Measurements from ENCODE around the gene FBXL2. TPM values are rescaled to one million over a fixed set of nuclear protein-coding genes. Genes with fewer than 3 reads are reported as not detected.

Gene FBXL2
- total RNA-seq, 6 experiments from 2014 or later: 8.1 to 12.2 (median 10.3) TPM

DNA sequence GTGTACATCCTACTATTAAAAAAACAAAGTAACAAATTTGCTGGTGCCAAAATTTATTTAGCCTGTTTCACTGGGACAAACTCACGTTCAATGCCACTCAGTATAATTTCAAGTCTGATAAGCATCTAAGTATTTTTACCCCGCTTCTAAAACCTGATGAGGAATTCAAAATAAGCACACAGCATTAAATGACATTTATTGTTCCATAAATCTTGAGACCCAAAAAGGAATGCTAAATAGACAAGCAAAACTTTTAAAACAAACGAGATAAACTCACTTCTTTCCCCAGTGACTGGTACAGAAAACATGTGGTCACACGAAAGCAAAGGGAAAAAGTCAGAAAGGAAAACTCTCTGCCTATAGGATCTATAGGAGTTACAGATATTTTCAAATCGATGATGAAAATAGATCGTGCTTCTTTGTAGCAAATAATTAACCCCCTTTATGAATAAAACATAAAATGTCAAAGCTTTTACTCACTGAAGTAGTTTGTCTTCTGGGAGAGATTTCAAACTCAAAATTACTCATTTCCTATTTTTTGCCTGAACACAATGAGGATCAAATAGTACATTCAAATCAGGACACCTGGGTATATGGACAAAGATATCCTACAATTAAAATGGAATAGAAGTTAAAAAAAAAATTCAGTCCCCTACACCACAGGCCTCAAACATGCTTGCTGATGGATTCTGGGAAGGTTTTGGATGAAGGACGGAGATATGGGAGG is 111.3 kb downstream of the FBXL2 start:
- Mint-ChIP-seq H3K4me3 (peak overlapping the region; percentile 25), H3K9me3 (no peaks in the 10 kb centered on the region), H3K4me1 (ENCODE audit: low read depth) (peaks cover 72% of the 10 kb centered on the region), H3K27ac (peak overlapping the region; percentile 54), H3K36me3 (ENCODE audit: low read depth) (peaks cover 59% of the 10 kb centered on the region), H3K27me3 (ENCODE audit: insufficient read depth) (peaks cover 4% of the 10 kb centered on the region)
- TF ChIP-seq, protein P1, sequence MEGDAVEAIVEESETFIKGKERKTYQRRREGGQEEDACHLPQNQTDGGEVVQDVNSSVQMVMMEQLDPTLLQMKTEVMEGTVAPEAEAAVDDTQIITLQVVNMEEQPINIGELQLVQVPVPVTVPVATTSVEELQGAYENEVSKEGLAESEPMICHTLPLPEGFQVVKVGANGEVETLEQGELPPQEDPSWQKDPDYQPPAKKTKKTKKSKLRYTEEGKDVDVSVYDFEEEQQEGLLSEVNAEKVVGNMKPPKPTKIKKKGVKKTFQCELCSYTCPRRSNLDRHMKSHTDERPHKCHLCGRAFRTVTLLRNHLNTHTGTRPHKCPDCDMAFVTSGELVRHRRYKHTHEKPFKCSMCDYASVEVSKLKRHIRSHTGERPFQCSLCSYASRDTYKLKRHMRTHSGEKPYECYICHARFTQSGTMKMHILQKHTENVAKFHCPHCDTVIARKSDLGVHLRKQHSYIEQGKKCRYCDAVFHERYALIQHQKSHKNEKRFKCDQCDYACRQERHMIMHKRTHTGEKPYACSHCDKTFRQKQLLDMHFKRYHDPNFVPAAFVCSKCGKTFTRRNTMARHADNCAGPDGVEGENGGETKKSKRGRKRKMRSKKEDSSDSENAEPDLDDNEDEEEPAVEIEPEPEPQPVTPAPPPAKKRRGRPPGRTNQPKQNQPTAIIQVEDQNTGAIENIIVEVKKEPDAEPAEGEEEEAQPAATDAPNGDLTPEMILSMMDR (IDR thresholded peaks at IDR 0.05): no peak
- DNase-seq: no peak

DNA sequence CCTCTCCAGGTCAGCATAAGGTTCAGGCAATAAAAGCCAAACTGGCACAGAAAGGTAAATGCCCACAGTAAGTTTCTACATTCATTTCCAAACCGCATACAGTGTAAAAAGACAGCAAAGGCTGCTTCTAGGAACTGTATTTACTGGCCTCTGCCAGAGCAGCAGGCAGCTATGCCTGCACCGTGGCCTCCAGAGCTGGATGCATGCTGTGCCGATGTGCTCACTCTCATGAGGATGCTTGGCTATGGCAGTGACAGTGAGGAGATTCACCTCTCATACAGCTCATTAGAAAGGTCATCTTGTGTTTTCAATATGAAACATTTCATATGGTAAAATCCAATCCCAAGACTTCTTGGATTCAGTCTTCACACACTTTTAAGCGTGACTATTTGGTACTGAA is 112.7 kb downstream of the FBXL2 start:
- Mint-ChIP-seq H3K27ac (0 out of 2 replicates have a peak overlapping the region, but pooled peaks have one; percentile 2), H3K36me3 (ENCODE audit: low read depth) (peaks cover 60% of the 10 kb centered on the region), H3K27me3 (ENCODE audit: insufficient read depth) (peaks cover 4% of the 10 kb centered on the region), H3K4me1 (ENCODE audit: low read depth) (peaks cover 79% of the 10 kb centered on the region), H3K9me3 (no peaks in the 10 kb centered on the region), H3K4me3 (no peak overlapping the region)
- TF ChIP-seq, protein P1 (IDR thresholded peaks at IDR 0.05): no peak
- no peak for DNase-seq

DNA sequence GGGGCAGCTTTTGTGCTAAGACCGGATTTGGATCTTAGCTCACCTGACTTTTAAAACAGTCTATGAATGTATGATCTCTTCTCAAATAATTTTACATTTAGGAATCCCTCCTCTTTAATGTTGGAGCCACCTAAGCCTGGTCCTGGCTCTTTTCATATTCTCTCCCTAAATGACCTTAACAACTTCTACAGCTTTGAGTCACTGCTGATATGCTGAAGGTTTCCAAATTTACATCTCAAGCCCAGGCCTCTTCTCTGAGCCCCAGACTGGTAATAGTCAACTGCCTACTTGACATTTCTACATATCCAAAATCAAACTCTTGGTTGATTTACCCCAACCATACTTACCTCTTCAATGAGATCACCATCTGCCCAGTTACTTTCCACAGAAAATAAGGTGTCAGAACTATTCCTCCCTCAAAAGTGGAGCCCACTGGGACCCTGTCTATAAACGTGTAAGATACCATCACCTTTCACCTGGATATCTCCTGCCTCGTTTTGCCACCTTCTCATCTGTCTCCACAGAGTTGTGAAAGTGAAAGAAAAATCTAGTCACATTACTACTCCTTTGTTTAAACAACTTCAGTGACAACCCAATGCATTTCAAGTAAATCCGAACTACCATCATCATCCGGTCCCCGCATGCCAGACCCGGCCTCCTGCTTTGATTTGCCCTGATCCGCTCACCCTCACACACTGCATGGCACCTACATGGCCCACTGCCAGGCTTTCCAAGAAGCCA is 114.2 kb downstream of the FBXL2 start:
- H3K27me3 Mint-ChIP-seq (ENCODE audit: insufficient read depth): peaks cover 4% of the 10 kb centered on the region

DNA sequence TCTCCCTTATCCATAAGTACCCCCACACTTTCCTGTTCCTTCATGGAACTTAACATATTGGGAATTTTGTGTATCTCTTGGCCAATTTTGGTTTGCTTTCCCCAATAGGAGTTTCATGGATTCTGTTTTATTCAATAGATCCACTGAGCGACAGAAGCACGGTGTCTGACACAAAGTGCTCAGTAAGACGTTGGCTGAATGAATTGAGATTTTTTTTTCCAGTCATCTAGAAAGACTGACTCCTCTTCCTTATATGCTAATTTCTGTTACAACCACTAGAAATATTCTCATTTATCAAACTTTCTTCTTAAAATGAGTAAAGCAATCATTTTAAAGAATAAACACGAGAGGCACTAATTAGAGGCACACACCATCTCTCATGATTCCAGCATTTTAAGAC is 114.9 kb downstream of the FBXL2 start:
- Mint-ChIP-seq H3K36me3 (ENCODE audit: low read depth) (peaks cover 67% of the 10 kb centered on the region), H3K4me3 (peak overlapping the region; percentile 68), H3K27ac (peak overlapping the region; percentile 94), H3K4me1 (ENCODE audit: low read depth) (peaks cover 73% of the 10 kb centered on the region), H3K9me3 (no peaks in the 10 kb centered on the region), H3K27me3 (ENCODE audit: insufficient read depth) (peaks cover 4% of the 10 kb centered on the region)
- DNase-seq: no peak
- TF ChIP-seq, protein P1 (IDR thresholded peaks at IDR 0.05): no peak

More for the DNA sequence above, 114.2 kb downstream of the FBXL2 start:
- peak overlapping the region; percentile 15; the same call in 1 of the 2 replicates for H3K4me3 Mint-ChIP-seq
- H3K9me3 Mint-ChIP-seq: no peaks in the 10 kb centered on the region
- H3K36me3 Mint-ChIP-seq (ENCODE audit: low read depth): peaks cover 67% of the 10 kb centered on the region
- H3K27ac Mint-ChIP-seq: peak overlapping the region; percentile 94
- DNase-seq: no peak
- TF ChIP-seq, protein P1 (IDR thresholded peaks at IDR 0.05): no peak
- H3K4me1 Mint-ChIP-seq (ENCODE audit: low read depth): peaks cover 79% of the 10 kb centered on the region

DNA sequence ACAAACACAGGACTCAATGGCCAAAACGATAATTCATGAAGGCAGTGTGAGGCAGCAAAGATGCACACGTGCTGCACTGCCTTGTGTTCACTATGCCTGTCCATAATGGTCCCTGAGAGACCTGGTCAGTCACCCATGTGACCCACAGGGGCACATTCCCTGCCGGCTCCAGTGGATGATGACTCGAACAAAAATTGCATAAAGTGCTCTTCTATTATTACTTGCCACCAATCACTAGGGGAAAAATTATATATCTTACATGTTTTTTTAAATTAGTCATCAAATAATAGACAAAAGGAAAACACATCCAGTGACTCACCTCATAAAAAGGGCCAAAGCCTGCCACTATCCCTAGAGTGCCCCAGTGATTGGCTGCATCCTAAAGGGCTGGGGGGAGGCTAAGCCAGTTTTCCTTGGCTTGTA is 115.5 kb downstream of the FBXL2 start:
- Mint-ChIP-seq H3K9me3 (no peaks in the 10 kb centered on the region), H3K36me3 (ENCODE audit: low read depth) (peaks cover 72% of the 10 kb centered on the region), H3K27ac (peak overlapping the region; percentile 94), H3K4me3 (peak overlapping the region; percentile 77), H3K27me3 (ENCODE audit: insufficient read depth) (peaks cover 4% of the 10 kb centered on the region), H3K4me1 (ENCODE audit: low read depth) (peaks cover 73% of the 10 kb centered on the region)
- TF ChIP-seq, protein P1 (IDR thresholded peaks at IDR 0.05): no peak
- peak; percentile 95 for DNase-seq

Measured in HFFc6 (cell line).